ENCODE measurements around the gene GFI1.

GRCh38 chr1:92464588-92465255 is 22.0 kb downstream of the GFI1 start:
- no peak for TF ChIP-seq CTCF (conservative IDR thresholded peaks at IDR 0.05; ENCODE audit: low read depth, low read length)
- TF ChIP-seq EZH2 (IDR thresholded peaks at IDR 0.05; ENCODE audit: borderline replicate concordance, low read depth, low read length, poor library complexity, severe bottlenecking): no peak
